ENCODE measurements around the gene WSCD2. TPM values are rescaled to one million over a fixed set of nuclear protein-coding genes. Genes with fewer than 3 reads are reported as not detected.

WSCD2 gene
- total RNA-seq, 6 experiments from 2014 or later: not detected

DNA sequence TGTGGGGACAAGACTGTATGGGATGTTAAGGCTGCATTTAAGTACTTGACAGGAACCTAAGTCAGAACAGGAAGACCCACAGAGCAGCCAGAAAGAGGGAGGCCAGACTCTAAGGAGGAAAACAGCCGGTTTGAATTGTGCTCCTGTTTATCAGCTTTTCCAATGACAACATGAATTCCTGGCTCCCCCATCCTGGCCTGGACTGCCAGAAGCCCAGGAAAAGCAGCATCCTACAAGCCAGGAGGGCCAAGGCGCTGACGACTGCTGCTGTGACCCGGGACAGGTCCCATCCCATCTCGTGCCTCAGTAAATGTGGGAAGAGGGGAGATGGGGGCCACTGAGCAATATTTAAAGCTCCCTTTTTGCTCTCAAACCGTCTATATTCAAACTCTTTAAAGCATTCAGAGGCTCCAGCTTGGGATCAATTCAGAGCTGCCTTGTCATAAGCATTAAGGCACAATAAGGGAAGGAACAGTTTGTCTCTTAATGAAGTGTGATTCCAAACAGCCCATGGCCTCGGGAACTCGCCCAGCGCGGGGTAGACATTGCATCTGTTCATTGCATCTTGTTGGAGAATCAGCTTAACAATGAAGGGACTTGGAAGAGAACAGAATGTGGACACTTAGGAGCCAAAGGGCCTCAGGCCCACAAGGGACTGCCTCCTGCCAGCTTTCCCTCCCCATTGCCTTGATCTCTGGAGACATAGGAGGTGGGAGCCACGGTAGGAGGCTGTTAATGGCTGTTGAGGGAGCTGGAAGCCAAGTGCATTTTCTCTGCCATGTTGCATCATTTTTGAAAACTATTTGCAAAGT, 160.5 kb downstream of the WSCD2 start:
- no peaks in the 10 kb centered on the region for H3K36me3 Mint-ChIP-seq (ENCODE audit: low read depth)
- no peaks in the 10 kb centered on the region for H3K4me1 Mint-ChIP-seq (ENCODE audit: low read depth)
- H3K27ac Mint-ChIP-seq: no peak overlapping the region
- H3K27me3 Mint-ChIP-seq (ENCODE audit: insufficient read depth): no peaks in the 10 kb centered on the region
- no peak for DNase-seq
- TF ChIP-seq, protein P1, sequence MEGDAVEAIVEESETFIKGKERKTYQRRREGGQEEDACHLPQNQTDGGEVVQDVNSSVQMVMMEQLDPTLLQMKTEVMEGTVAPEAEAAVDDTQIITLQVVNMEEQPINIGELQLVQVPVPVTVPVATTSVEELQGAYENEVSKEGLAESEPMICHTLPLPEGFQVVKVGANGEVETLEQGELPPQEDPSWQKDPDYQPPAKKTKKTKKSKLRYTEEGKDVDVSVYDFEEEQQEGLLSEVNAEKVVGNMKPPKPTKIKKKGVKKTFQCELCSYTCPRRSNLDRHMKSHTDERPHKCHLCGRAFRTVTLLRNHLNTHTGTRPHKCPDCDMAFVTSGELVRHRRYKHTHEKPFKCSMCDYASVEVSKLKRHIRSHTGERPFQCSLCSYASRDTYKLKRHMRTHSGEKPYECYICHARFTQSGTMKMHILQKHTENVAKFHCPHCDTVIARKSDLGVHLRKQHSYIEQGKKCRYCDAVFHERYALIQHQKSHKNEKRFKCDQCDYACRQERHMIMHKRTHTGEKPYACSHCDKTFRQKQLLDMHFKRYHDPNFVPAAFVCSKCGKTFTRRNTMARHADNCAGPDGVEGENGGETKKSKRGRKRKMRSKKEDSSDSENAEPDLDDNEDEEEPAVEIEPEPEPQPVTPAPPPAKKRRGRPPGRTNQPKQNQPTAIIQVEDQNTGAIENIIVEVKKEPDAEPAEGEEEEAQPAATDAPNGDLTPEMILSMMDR (IDR thresholded peaks at IDR 0.05): no peak
- H3K9me3 Mint-ChIP-seq: peaks cover 51% of the 10 kb centered on the region
- H3K4me3 Mint-ChIP-seq: no peak overlapping the region

DNA sequence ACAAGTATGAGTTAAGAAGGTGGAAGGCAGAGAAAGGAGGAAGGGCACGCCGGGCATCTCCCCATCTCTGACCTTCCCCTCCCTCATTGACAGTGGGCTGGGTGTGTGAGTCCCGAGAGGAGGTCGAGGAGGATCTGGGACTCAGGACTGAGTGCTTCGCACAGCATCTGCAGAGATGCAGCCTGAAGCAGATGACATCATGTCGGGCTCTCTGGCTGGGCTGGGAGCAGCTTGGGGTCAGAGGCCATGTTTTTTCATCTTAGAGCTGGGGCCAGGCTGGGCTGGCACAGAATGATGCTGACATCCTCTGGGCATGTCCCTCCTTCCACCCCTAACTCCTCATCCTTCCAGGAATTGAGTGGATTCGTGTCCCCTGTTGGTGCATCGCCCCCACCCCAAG, 166.6 kb downstream of the WSCD2 start:
- Mint-ChIP-seq H3K4me1 (ENCODE audit: low read depth) (no peaks in the 10 kb centered on the region), H3K4me3 (no peak overlapping the region), H3K9me3 (peaks cover 44% of the 10 kb centered on the region), H3K36me3 (ENCODE audit: low read depth) (no peaks in the 10 kb centered on the region; the same call in 1 of the 2 replicates), H3K27ac (no peak overlapping the region), H3K27me3 (ENCODE audit: insufficient read depth) (no peaks in the 10 kb centered on the region)
- TF ChIP-seq, protein P1 (IDR thresholded peaks at IDR 0.05): no peak
- DNase-seq: no peak

DNA sequence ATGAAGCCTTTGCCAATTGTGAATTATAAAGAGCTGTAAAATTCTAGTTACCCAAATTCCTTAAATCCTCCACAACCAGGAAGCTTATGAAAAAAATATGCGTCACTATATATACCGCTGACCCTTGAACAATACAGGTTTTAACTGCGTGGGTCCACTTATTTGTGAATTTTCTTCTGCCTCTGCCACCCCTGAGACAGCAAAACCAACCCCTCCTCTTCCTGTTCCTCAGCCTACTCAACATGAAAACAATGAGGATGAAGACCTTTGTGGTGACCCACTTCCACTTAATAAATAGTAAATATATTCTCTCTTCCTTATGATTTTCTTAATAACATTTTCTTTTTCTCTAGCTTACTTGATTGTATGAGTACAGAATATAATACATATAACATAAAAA, 167.9 kb downstream of the WSCD2 start:
- no peak for DNase-seq
- H3K4me1 Mint-ChIP-seq (ENCODE audit: low read depth): no peaks in the 10 kb centered on the region
- H3K27me3 Mint-ChIP-seq (ENCODE audit: insufficient read depth): no peaks in the 10 kb centered on the region
- H3K9me3 Mint-ChIP-seq: peaks cover 44% of the 10 kb centered on the region
- TF ChIP-seq, protein P1 (IDR thresholded peaks at IDR 0.05): no peak
- no peak overlapping the region for H3K4me3 Mint-ChIP-seq
- H3K27ac Mint-ChIP-seq: no peak overlapping the region
- H3K36me3 Mint-ChIP-seq (ENCODE audit: low read depth): no peaks in the 10 kb centered on the region; the same call in 1 of the 2 replicates

GRCh38 chr12:108297424-108297823, 168.3 kb downstream of the WSCD2 start:
- TF ChIP-seq, protein P1 (IDR thresholded peaks at IDR 0.05): no peak

GRCh38 chr12:108297895-108298760, 169.0 kb downstream of the WSCD2 start:
- TF ChIP-seq, protein P1 (IDR thresholded peaks at IDR 0.05): no peak
- H3K9me3 Mint-ChIP-seq: peaks cover 45% of the 10 kb centered on the region
- H3K36me3 Mint-ChIP-seq (ENCODE audit: low read depth): no peaks in the 10 kb centered on the region; the same call in 1 of the 2 replicates
- DNase-seq: no peak
- no peaks in the 10 kb centered on the region for H3K27me3 Mint-ChIP-seq (ENCODE audit: insufficient read depth)
- H3K4me1 Mint-ChIP-seq (ENCODE audit: low read depth): no peaks in the 10 kb centered on the region
- no peak overlapping the region for H3K27ac Mint-ChIP-seq
- H3K4me3 Mint-ChIP-seq: no peak overlapping the region

More at GRCh38 chr12:108297424-108297823, 168.3 kb downstream of the WSCD2 start:
- H3K27ac Mint-ChIP-seq: no peak overlapping the region
- no peak overlapping the region for H3K4me3 Mint-ChIP-seq
- no peaks in the 10 kb centered on the region for H3K4me1 Mint-ChIP-seq (ENCODE audit: low read depth)
- no peaks in the 10 kb centered on the region; the same call in 1 of the 2 replicates for H3K36me3 Mint-ChIP-seq (ENCODE audit: low read depth)
- no peaks in the 10 kb centered on the region for H3K27me3 Mint-ChIP-seq (ENCODE audit: insufficient read depth)
- peaks cover 44% of the 10 kb centered on the region for H3K9me3 Mint-ChIP-seq
- no peak for DNase-seq
